ENCODE measurements around the gene IFNK.

- no peak for TF ChIP-seq CTCF (conservative IDR thresholded peaks at IDR 0.05 in 1 of 2, IDR thresholded peaks at IDR 0.05 in 1 of 2; ENCODE audit: extremely low read depth in 1 of 2, insufficient read depth in 1 of 2, low read depth in 1 of 2, low read length in 2 of 2)
- no peak for TF ChIP-seq EZH2 (IDR thresholded peaks at IDR 0.05; ENCODE audit: borderline replicate concordance, low read length)
Measured at GRCh38 chr9:27564670-27565069, 40.6 kb downstream of the IFNK start.
